Liver (tissue), 9 donors: ENCODE measurements around the gene AJM1. TPM values are rescaled to one million over a fixed set of nuclear protein-coding genes. Genes with fewer than 3 reads are reported as not detected.
"Not testable (repeated sequence)": the region's sequence is repeated elsewhere in the genome, so short reads cannot be mapped to it uniquely, and the experiment has no call there.

Experiments used
- DNase-seq: peaks from one replicate; pipeline ENCODE4 v3.0.0-alpha.2; 2017; ENCODE audit warnings: low spot score
- H3K27ac ChIP-seq, 2 donors: one replicate each; pipeline ENCODE4 v1.7.0; 2013; ENCODE audit warnings: inconsistent platforms in 2 of 2, low read length in 2 of 2, control low read depth in 1 of 2, low read depth in 1 of 2, mild to moderate bottlenecking in 1 of 2
- H3K27me3 ChIP-seq, 4 donors: one replicate each; pipeline versions ENCODE4 v1.6.1 to v1.7.0; 2013; ENCODE audit warnings: low read length in 3 of 4, inconsistent platforms in 1 of 4, mild to moderate bottlenecking in 1 of 4, moderate library complexity in 1 of 4; ENCODE audit not compliant: control insufficient read depth in 4 of 4, insufficient read depth in 4 of 4
- H3K36me3 ChIP-seq, 4 donors: one replicate each; pipeline versions ENCODE4 v1.6.1 to v1.7.0; 2013; ENCODE audit warnings: low read length in 3 of 4, mild to moderate bottlenecking in 3 of 4, low read depth in 1 of 4, moderate library complexity in 1 of 4; ENCODE audit not compliant: control insufficient read depth in 4 of 4, insufficient read depth in 3 of 4
- H3K4me1 ChIP-seq, 4 donors: one replicate each; pipeline versions ENCODE4 v1.6.1 to v1.7.0; 2013; ENCODE audit warnings: low read length in 3 of 4, mild to moderate bottlenecking in 3 of 4, moderate library complexity in 1 of 4; ENCODE audit not compliant: control insufficient read depth in 4 of 4, insufficient read depth in 4 of 4
- H3K4me3 ChIP-seq, 3 donors: one replicate each; pipeline versions ENCODE4 v1.6.1 to v1.7.0; 2013; ENCODE audit warnings: low read length in 3 of 3, control low read depth in 1 of 3, low read depth in 1 of 3, mild to moderate bottlenecking in 1 of 3
- H3K9ac ChIP-seq, 2 donors: one replicate each; pipeline ENCODE4 v1.7.0; 2013; ENCODE audit warnings: low read length in 2 of 2, mild to moderate bottlenecking in 2 of 2, moderate library complexity in 2 of 2, control low read depth in 1 of 2, low read depth in 1 of 2
- H3K9me3 ChIP-seq, 4 donors: one replicate each; pipeline versions ENCODE4 v1.6.1 to v1.7.0; 2013; ENCODE audit warnings: low read length in 3 of 4; ENCODE audit not compliant: control insufficient read depth in 4 of 4
- EGR1 ChIP-seq, 2 donors: IDR thresholded peaks; 2 replicates each; pipeline ENCODE4 v1.6.1; 2016 to 2018; ENCODE audit warnings: antibody characterized with exemption in 2 of 2, low read depth in 2 of 2
- FOXA2 ChIP-seq: IDR thresholded peaks from 2 replicates; pipeline ENCODE4 v1.6.1; 2016; ENCODE audit warnings: antibody characterized with exemption
- HNF4A ChIP-seq, 2 donors: conservative IDR thresholded peaks; 2 replicates each; pipeline ENCODE4 v1.6.1; 2016; ENCODE audit warnings: antibody characterized with exemption in 2 of 2, mild to moderate bottlenecking in 2 of 2
- HNF4G ChIP-seq: IDR thresholded peaks from 2 replicates; pipeline ENCODE4 v1.6.1; 2016; ENCODE audit warnings: antibody characterized with exemption
- JUND ChIP-seq, 2 donors: IDR thresholded peaks; 2 replicates each; pipeline ENCODE4 v1.6.1; 2016; ENCODE audit warnings: antibody characterized with exemption in 2 of 2
- NR2F2 ChIP-seq: IDR thresholded peaks from 2 replicates; pipeline ENCODE4 v1.6.1; 2016; ENCODE audit warnings: antibody characterized with exemption
- RXRA ChIP-seq, 2 donors: IDR thresholded peaks; 2 replicates each; pipeline ENCODE4 v1.6.1; 2017 to 2018; ENCODE audit warnings: antibody characterized with exemption in 2 of 2, mild to moderate bottlenecking in 1 of 2
- SP1 ChIP-seq: IDR thresholded peaks from 2 replicates; pipeline ENCODE4 v1.6.1; 2018; ENCODE audit warnings: antibody characterized with exemption, mild to moderate bottlenecking
- TAF1 ChIP-seq: conservative IDR thresholded peaks from 2 replicates; pipeline ENCODE4 v1.6.1; 2016; ENCODE audit warnings: antibody characterized with exemption, mild to moderate bottlenecking
- YY1 ChIP-seq: IDR thresholded peaks from 2 replicates; pipeline ENCODE4 v1.6.1; 2016; ENCODE audit warnings: antibody characterized with exemption, mild to moderate bottlenecking
- WGBS: extraction: QIAGEN DNeasy Blood & Tissue Kit; methylation state at CpG from one replicate; pipeline ENCODE4 v1.1.7; 2013; 5-methylcytosine and 5-hydroxymethylcytosine counted together
- polyA plus RNA-seq, 2 donors: library from polyadenylated mRNA; stranded (reverse) in 1 of 2; unstranded in 1 of 2; fragments of 200-250 nt in 1 of 2; fragments of >200 nt in 1 of 2; fragmentation: Nextera tagmentation in 1 of 2; extraction: Ambion mirVana in 1 of 2; gene quantifications; one replicate each; pipeline versions ENCODE4 v1.2.1 to v1.2.3, GENCODE V29; 2013 to 2015
- total RNA-seq, 2 donors: library from RNA; depleted of rRNA; stranded (reverse); fragments of >200 nt; gene quantifications; one replicate each; pipeline ENCODE4 v1.2.3, GENCODE V29; 2014
- TF ChIP-seq, protein P1 (sequence below): IDR thresholded peaks from 2 replicates; pipeline ENCODE4 v1.6.1; 2016; ENCODE audit warnings: antibody characterized with exemption
- TF ChIP-seq, protein P2 (sequence below): IDR thresholded peaks from 2 replicates; pipeline ENCODE4 v1.6.1; 2016; ENCODE audit warnings: antibody characterized with exemption
- TF ChIP-seq, protein P3 (sequence below): fragments of 150-350 bp; IDR thresholded peaks from 2 replicates; pipeline ENCODE4 v1.5.1; 2017; ENCODE audit warnings: improper control_type of control experiment, low read depth, low read length; ENCODE audit not compliant: missing input control
- TF ChIP-seq, protein P4 (sequence below): IDR thresholded peaks from 2 replicates; pipeline ENCODE4 v1.6.1; 2016; ENCODE audit warnings: antibody characterized with exemption
- donor health status: healthy.
- donor health status: healthy.
- donor health status: healthy.
- donor health status: healthy.
- donor health status: healthy.

AJM1 gene
- total and polyA plus RNA-seq, 4 donors, result 0.56 to 2.3 (median 0.82) TPM

DNA sequence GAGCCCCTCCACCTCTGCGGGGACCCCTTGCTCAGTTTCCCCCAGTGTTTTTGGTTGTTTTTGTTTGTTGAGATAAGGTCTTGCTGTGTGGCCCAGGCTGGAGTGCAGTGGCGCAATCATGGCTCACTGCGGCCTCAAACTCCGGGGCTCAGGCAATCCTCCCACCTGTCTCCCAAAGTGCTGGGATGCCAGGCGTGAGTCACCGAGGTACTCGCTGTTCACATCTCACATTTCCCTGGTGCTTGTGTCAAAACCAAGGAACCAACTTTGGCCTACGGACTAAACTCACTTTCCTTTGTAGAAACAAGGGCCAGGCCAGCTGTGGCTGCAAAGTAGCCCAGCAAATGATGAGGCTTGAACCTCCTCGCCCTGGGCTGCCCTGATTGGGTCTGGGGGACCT is 9.7 kb upstream of the AJM1 start:
- Histone ChIP-seq H3K4me3 (no peak overlapping the region), H3K36me3 (peaks cover 12 to 42% (median 20%) of the 10 kb centered on the region in 4 donors), H3K9me3 (no peaks in the 10 kb centered on the region), H3K27ac (no peak overlapping the region), H3K4me1 (no peaks in the 10 kb centered on the region), H3K27me3 (no peaks in the 10 kb centered on the region), H3K9ac (no peak overlapping the region)
- 93% methylated on average over 9 of the region's 9 CpGs for WGBS
- TF ChIP-seq, protein P1, sequence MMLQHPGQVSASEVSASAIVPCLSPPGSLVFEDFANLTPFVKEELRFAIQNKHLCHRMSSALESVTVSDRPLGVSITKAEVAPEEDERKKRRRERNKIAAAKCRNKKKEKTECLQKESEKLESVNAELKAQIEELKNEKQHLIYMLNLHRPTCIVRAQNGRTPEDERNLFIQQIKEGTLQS, result no peak
- TF ChIP-seq, protein P2, sequence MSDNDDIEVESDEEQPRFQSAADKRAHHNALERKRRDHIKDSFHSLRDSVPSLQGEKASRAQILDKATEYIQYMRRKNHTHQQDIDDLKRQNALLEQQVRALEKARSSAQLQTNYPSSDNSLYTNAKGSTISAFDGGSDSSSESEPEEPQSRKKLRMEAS, result no peak
- no peak for TF ChIP-seq YY1
- no peak for TF ChIP-seq FOXA2
- TF ChIP-seq TAF1, result no peak
- no peak for TF ChIP-seq JUND (IDR thresholded peaks at IDR 0.05)
- DNase-seq, result no peak

DNA sequence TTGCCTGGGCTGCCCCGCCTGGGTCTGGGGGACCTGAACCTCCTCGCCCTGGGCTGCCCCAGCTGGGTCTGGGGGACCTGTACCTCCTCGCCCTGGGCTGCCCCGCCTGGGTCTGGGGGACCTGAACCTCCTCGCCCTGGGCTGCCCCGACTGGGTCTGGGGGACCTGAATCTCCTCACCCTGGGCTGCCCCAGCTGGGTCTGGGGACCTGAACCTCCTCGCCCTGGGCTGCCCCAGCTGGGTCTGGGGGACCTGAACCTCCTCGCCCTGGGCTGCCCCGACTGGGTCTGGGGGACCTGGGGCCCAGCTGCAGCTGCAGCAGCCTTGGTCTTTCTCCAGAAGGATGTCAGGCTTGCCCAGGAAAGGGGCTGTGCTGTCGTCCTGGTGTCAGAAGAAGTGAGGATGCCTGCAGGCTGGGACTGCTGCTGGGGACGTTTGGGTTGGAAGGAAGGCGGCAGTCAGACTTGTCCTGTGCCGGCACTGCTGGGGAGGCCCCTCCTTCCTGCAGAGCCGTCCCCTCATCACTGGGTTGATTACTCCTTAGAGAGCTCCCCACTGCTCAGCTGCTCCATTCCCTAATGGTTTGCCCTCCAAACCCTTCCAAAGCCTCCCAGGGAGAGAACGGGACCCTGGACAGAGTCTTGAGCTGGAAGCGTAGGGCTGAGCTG is 8.8 kb upstream of the AJM1 start:
- not testable (repeated sequence) for H3K9ac ChIP-seq, DNase-seq, H3K27ac ChIP-seq, H3K4me1 ChIP-seq, H3K9me3 ChIP-seq, H3K4me3 ChIP-seq, H3K27me3 ChIP-seq
- 92% methylated on average over 16 of the region's 16 CpGs for WGBS
- H3K36me3 ChIP-seq, result peaks cover 12 to 39% (median 20%) of the 10 kb centered on the region in 4 donors

DNA sequence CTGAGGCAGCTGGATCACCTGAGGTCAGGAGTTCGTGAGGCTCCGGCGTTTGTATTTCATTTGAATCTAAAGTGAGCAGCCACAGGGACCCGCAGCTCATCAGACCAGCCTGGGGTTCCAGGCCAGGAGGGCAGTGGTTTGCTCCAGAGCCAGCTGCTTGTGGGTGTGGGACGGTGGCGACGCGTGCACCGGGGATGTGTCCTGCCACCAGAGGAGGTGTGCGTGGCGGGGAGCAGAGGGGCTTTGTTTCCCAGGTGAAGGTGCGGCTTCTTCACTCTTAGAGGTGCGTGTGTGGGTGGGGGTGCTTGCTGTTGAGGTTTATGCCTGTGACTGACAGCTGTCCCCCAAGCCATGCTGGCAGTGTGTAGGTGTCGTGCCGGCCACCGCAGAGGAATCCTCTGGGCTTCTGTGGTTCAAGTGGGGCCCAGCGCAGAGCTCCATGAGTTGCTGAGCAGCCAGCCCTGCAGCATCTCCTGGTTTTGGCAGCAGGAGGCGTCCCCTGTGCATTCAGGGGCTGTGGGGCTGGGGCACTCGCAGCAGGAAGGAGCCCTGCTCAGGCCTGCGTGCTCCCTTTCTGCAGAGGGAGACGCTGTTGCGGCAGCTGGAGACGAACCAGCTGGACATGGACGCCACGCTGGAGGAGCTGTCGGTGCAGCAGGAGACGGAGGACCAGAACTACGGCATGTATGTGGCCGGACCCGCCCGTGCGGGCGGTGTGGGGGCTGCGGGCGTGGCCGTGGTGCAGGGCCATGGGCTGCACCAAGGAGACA is 6.9 kb upstream of the AJM1 start:
- Histone ChIP-seq H3K27me3 (no peaks in the 10 kb centered on the region), H3K9me3 (no peaks in the 10 kb centered on the region), H3K9ac (no peak overlapping the region), H3K36me3 (peaks cover 7 to 26% (median 23%) of the 10 kb centered on the region in 4 donors), H3K27ac (no peak overlapping the region), H3K4me1 (peaks cover 0 to 3% (median under 1%) of the 10 kb centered on the region in 4 donors), H3K4me3 (no peak overlapping the region)
- TF ChIP-seq JUND (IDR thresholded peaks at IDR 0.05), result no peak
- TF ChIP-seq FOXA2, result no peak
- TF ChIP-seq, protein P1, result no peak
- TF ChIP-seq HNF4A (conservative IDR thresholded peaks at IDR 0.05), result no peak
- 95% methylated on average over 36 of the region's 36 CpGs for WGBS
- no peak for DNase-seq

DNA sequence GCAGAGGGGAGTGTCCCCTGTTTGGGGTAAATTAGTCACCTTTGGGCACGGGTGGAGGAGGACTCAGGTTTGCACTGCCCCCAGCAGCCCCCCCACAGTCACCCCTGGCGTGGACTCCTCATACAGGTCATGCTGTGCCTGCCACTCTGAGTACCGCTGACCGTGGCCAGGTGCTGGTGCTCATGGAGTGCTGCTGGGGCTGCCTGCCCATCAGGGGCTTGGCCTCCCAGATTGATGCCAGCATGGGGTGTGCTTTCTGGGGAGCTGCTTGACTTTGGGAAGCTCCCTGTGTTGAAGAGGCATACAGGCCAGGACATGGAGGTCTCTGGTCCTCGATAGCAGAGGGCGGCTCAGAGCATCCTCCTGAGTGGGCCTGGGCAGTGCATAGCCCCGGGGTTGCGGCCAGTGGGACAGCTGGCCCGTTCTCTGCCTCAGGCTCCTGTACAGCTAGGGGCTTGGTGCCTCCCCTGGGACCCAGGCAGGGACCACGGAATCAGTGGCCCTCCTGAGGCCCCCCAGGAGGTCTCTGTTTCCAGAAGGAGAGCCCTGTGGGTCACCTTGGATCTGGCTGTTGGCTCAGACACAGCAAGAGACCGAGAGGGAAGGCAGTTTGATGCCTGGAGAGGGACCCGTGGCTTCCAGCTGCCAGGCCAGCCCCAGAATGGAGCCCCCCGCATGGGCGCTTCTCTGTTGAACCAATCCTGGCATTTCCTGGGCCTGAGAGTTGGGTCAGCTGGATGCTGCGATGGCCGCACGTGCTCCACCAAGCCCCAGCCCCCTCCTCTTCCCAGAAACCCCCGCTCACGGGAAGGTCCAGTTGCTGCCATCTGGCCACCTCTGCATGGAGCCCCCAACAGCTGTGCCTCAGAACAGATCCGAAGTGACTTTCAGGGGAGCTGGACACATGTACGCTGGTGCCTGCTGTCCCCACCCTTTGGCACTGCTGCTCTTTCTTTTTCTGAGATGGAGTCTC is 6.1 kb upstream of the AJM1 start:
- Histone ChIP-seq H3K27me3 (no peaks in the 10 kb centered on the region), H3K9me3 (no peaks in the 10 kb centered on the region), H3K36me3 (peaks cover 7 to 20% (median 18%) of the 10 kb centered on the region in 4 donors), H3K9ac (no peak overlapping the region), H3K4me1 (peaks cover 1 to 9% (median 8%) of the 10 kb centered on the region in 4 donors), H3K4me3 (no peak overlapping the region), H3K27ac (no peak overlapping the region)
- WGBS, result 92% methylated on average over 21 of the region's 21 CpGs
- no peak for DNase-seq
- TF ChIP-seq RXRA (IDR thresholded peaks at IDR 0.05) (no peak), HNF4G (no peak), EGR1 (IDR thresholded peaks at IDR 0.05; ENCODE audit: low read depth in 2 of 2) (no peak), SP1 (no peak), FOXA2 (no peak), TAF1 (no peak), NR2F2 (no peak)
- TF ChIP-seq, protein P3, sequence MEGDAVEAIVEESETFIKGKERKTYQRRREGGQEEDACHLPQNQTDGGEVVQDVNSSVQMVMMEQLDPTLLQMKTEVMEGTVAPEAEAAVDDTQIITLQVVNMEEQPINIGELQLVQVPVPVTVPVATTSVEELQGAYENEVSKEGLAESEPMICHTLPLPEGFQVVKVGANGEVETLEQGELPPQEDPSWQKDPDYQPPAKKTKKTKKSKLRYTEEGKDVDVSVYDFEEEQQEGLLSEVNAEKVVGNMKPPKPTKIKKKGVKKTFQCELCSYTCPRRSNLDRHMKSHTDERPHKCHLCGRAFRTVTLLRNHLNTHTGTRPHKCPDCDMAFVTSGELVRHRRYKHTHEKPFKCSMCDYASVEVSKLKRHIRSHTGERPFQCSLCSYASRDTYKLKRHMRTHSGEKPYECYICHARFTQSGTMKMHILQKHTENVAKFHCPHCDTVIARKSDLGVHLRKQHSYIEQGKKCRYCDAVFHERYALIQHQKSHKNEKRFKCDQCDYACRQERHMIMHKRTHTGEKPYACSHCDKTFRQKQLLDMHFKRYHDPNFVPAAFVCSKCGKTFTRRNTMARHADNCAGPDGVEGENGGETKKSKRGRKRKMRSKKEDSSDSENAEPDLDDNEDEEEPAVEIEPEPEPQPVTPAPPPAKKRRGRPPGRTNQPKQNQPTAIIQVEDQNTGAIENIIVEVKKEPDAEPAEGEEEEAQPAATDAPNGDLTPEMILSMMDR, result no peak
- TF ChIP-seq, protein P1, result no peak
- TF ChIP-seq, protein P4, sequence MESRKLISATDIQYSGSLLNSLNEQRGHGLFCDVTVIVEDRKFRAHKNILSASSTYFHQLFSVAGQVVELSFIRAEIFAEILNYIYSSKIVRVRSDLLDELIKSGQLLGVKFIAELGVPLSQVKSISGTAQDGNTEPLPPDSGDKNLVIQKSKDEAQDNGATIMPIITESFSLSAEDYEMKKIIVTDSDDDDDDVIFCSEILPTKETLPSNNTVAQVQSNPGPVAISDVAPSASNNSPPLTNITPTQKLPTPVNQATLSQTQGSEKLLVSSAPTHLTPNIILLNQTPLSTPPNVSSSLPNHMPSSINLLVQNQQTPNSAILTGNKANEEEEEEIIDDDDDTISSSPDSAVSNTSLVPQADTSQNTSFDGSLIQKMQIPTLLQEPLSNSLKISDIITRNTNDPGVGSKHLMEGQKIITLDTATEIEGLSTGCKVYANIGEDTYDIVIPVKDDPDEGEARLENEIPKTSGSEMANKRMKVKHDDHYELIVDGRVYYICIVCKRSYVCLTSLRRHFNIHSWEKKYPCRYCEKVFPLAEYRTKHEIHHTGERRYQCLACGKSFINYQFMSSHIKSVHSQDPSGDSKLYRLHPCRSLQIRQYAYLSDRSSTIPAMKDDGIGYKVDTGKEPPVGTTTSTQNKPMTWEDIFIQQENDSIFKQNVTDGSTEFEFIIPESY, result no peak
